ENCODE results near the gene BICDL1. TPM values are rescaled to one million over a fixed set of nuclear protein-coding genes. Genes with fewer than 3 reads are reported as not detected.

Gene BICDL1
- total RNA-seq, 1 donor from 2014 or later = 9.0 TPM

DNA sequence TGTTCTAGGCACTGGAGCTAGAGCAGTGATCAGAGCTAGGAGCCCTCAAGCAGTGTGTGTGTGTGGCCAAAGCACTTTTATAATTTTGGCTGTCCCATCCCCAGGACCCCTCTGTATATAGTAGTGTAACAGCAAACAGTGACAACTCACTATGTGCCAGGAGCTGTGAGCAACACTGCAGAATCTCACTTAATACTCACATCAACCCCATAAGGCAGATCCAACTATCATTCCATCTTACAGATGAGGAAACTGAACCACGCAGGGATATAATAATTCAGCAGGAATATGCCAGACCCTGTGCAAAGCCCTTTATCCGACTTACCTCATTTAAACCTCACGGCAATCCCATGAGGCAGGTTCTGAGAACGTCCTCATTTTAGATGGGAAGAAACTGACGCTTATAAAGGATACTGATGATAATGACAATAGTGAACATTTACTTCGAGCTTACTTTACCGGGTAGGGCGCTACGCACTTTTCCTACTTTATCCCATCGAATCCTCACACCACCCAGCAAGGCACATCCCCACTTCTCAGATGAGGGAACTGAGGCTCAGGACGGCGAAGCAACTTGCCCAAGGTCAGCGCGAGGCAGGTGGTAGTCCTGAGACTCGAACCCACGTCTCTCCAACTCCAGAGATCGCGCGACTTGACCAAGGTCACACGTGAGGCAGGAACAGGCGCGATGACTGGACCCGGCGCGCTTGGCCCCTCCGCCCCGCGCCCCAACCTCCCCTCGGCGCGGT lies 126.8 kb downstream of the BICDL1 start:
- DNase-seq = peak; percentile 62
- Histone ChIP-seq H3K9me3 (no peaks in the 10 kb centered on the region), H3K4me3 (peak overlapping the region; percentile 86), H3K27me3 (ENCODE audit: low read depth) (no peaks in the 10 kb centered on the region), H3K4me1 (peaks cover 62% of the 10 kb centered on the region), H3K27ac (peak overlapping the region; percentile 94), H3K36me3 (peaks cover 19% of the 10 kb centered on the region)
- intact Hi-C loops (cut with DNase I) = no loop called here
- ATAC-seq = no peak
- TF ChIP-seq, protein P1, sequence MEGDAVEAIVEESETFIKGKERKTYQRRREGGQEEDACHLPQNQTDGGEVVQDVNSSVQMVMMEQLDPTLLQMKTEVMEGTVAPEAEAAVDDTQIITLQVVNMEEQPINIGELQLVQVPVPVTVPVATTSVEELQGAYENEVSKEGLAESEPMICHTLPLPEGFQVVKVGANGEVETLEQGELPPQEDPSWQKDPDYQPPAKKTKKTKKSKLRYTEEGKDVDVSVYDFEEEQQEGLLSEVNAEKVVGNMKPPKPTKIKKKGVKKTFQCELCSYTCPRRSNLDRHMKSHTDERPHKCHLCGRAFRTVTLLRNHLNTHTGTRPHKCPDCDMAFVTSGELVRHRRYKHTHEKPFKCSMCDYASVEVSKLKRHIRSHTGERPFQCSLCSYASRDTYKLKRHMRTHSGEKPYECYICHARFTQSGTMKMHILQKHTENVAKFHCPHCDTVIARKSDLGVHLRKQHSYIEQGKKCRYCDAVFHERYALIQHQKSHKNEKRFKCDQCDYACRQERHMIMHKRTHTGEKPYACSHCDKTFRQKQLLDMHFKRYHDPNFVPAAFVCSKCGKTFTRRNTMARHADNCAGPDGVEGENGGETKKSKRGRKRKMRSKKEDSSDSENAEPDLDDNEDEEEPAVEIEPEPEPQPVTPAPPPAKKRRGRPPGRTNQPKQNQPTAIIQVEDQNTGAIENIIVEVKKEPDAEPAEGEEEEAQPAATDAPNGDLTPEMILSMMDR (IDR thresholded peaks at IDR 0.05) = no peak

DNA sequence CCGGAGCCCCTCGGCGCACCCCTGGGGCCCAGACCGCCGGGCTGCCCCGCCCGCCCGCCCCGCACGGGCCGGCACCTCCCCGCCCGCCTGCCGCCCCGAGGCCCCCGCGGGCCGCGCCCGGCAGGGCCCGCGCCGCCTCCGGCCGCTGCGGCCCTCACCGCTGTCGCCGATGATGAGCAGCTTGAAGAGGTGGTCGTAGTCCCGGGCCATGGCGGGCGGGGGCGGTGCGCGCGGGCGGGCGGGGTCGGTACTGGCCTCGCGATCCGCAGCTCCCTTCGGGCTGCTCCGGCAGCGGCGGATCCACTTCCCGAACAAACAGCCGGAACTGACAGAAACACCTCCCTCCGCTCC lies 127.4 kb downstream of the BICDL1 start, which contains the start of gene RAB35:
Gene RAB35, minus strand, starts transcription at position 313 of the 351 bp plus-strand sequence. Its CDS starts 103 bp downstream, at position 210.
- ATAC-seq = no peak

DNA sequence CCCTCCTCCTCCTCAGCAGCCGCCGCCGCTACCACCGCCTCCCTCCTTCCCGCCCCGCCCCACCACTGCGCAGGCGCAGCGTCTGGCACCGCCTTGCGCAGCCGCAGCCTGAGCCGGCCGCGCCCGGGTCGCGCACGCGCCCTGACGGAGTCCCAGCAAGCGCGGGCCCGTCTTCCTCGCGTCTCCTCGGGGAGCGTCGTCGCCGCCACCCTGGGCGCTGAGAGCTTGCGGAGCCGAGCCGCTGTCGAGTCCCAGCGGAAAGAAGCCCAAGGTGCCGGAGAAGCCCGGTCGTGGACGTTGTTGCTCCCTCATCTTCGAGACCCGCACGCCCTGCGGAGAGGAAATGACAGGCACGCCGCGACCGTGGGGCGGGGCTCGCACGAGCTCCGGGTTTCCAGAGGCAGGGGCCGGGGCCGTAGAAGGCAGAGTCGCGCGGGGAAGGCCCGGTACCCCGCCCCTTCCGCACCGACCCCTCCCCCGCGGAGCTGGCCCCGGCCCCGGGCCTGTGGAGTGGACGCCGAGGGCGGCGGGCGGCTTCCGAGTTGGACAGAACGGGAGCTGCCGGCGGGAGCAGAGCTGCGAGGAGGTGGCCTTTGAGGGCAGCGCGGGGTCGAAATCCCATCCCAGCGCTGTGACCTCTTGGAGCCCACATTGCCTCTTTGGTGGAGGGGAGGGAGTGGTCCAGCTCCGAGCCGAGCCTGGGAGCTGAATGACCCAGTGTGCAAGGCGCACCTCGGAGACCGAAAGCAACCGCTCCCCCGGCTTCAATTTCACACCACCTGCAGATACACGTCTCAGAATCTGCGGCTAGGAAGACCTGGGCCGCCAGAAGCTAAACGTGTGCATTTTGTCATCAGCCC lies 128.0 kb downstream of the BICDL1 start:
- Histone ChIP-seq H3K9me3 (no peaks in the 10 kb centered on the region), H3K27me3 (ENCODE audit: low read depth) (no peaks in the 10 kb centered on the region), H3K4me1 (peaks cover 55% of the 10 kb centered on the region), H3K4me3 (peak overlapping the region; percentile 86), H3K27ac (peak overlapping the region; percentile 94), H3K36me3 (peaks cover 19% of the 10 kb centered on the region)
- TF ChIP-seq, protein P1 (IDR thresholded peaks at IDR 0.05) = no peak
- intact Hi-C loops (cut with DNase I) = no loop called here
- DNase-seq = peak; percentile 95
- peak; percentile 96 to 98 for ATAC-seq

More for the DNA sequence above, 127.4 kb downstream of the BICDL1 start, which contains the start of gene RAB35:
- intact Hi-C loops (cut with DNase I) = no loop called here
- H3K4me1 ChIP-seq = peaks cover 56% of the 10 kb centered on the region
- H3K27ac ChIP-seq = peak within 1 kb of the TSS; percentile 94
- no peaks in the 10 kb centered on the region for H3K9me3 ChIP-seq
- peak within 1 kb of the TSS; percentile 86 for H3K4me3 ChIP-seq
- TF ChIP-seq, protein P1 (IDR thresholded peaks at IDR 0.05) = no peak
- DNase-seq = no peak
- H3K27me3 ChIP-seq (ENCODE audit: low read depth) = no peaks in the 10 kb centered on the region
- peaks cover 19% of the 10 kb centered on the region for H3K36me3 ChIP-seq

DNA sequence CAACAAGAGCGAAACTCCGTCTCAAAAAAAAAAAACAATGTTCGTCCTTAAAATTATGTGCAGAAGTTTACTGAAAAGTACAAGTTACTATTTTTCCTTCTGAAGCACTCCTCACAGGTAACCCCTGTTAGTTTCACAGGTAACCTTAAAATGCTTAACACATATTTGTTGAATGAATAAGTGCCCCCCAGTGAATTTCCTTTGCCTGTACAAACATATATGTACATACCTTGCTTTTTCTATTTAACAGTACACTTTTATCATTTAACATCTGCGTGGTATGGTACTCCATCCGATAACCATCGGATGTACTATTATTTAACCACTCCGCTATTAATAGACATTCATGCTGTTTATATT lies 128.9 kb downstream of the BICDL1 start:
- peaks cover 19% of the 10 kb centered on the region for H3K36me3 ChIP-seq
- peak overlapping the region; percentile 94 for H3K27ac ChIP-seq
- H3K27me3 ChIP-seq (ENCODE audit: low read depth) = no peaks in the 10 kb centered on the region
- peak overlapping the region; percentile 86 for H3K4me3 ChIP-seq
- DNase-seq = no peak
- H3K9me3 ChIP-seq = no peaks in the 10 kb centered on the region
- peaks cover 55% of the 10 kb centered on the region for H3K4me1 ChIP-seq
- TF ChIP-seq, protein P1 (IDR thresholded peaks at IDR 0.05) = no peak
- intact Hi-C loops (cut with DNase I) = no loop called here
- no peak for ATAC-seq

DNA sequence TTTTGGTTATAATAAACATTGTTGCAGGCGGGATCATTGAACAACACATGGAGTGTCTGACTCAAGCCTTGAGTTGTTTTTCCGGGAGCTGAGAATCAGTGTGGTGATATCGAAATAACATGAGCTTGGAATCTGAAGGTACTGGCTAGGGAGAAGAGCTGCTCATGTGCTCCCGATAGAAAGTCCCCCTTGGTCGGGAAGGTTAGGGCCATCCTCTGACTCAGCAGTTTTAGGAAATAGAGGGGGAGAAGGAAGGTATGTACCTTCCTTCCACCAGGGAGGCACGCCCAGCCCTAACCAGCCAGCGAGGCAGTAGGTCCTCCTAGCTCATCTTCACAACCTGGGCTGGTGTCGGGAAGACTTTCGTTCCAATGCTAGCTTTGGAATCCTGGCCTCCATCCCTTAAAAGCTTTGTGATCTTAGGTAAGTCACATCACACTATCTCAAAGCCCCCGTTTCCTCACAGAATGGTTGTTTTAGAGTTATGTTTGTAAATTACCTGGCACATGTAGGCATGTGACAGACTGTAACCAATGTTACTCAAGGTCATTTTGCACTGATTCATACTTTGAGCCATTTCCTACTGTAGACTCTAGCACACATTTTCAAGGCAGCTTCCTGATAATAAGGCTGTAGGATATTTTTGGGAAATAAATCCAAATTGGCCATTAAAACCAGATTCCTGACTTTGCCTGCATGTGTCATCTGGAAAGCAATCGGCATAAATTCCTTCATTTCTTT lies 129.5 kb downstream of the BICDL1 start:
- no peak for ATAC-seq

More for the DNA sequence above, 129.5 kb downstream of the BICDL1 start:
- H3K9me3 ChIP-seq = no peaks in the 10 kb centered on the region
- peak overlapping the region; percentile 86 for H3K4me3 ChIP-seq
- no peak overlapping the region for H3K27ac ChIP-seq
- TF ChIP-seq, protein P1 (IDR thresholded peaks at IDR 0.05) = no peak
- no peaks in the 10 kb centered on the region for H3K27me3 ChIP-seq (ENCODE audit: low read depth)
- H3K4me1 ChIP-seq = peaks cover 52% of the 10 kb centered on the region
- DNase-seq = no peak
- intact Hi-C loops (cut with DNase I) = no loop called here
- H3K36me3 ChIP-seq = peaks cover 15% of the 10 kb centered on the region
